Measurements from ENCODE around the gene TMEM52.

Gene TMEM52

GRCh38 chr1:1926886-1927660 is 8.0 kb upstream of the TMEM52 start:
- DNase-seq (ENCODE audit: low read depth in 2 of 2), result no peak

GRCh38 chr1:1926346-1926811 is 7.3 kb upstream of the TMEM52 start:
- no peak for DNase-seq (ENCODE audit: low read depth in 2 of 2)

DNA sequence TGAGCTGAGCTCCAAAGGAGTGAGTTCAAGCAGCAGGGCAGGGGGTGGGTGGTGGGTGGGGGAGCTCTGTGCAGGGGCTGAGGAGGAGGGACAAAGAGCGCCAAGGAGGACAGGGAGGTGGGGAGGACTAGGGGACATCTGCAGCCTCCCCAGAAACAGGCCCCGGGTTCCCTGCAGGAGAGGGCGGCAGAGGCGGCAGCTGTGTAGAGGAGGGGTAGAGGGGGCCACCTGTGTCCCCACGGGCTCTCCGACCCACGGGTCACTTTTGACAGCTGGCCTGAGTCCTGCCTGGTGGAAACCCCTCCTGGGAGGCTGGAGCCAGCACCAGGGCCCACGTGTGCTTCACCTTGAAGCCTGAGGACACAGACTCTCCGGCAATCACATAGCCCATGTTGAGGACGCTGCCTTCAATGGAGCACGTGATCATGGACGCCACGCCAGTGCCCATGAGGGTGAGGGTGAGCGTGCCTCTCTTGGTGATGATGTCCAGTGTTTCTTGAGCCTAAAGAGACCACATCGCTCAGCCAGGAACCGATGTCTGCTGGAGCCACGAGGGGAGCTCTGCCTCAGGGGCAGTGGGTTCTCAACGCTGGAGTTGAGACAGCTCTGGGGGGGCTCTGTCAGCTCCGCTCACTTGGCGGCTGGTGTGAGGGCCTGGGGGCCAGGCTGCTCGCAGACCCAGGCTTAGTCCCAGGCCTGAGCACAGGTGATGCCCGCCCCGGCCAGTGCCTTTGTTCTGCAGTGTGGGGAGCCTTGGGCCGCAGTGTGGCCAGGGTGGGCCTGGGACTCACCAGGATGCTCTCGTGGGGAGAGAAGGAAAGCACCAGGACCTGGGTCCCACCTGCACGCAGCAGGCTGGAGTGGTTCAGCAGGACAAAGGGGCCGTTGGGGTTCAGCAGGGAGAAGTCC is 6.6 kb upstream of the TMEM52 start:
- no peak for DNase-seq (ENCODE audit: low read depth in 2 of 2)

GRCh38 chr1:1924849-1925248 is 5.8 kb upstream of the TMEM52 start:
- no peak for DNase-seq (ENCODE audit: low read depth in 2 of 2)

- no peak for DNase-seq (ENCODE audit: low read depth in 2 of 2)
Observed at GRCh38 chr1:1924386-1924785, 5.3 kb upstream of the TMEM52 start.

- no peak for DNase-seq (ENCODE audit: low read depth in 2 of 2)
Observed at GRCh38 chr1:1922956-1923833, 4.1 kb upstream of the TMEM52 start.

DNA sequence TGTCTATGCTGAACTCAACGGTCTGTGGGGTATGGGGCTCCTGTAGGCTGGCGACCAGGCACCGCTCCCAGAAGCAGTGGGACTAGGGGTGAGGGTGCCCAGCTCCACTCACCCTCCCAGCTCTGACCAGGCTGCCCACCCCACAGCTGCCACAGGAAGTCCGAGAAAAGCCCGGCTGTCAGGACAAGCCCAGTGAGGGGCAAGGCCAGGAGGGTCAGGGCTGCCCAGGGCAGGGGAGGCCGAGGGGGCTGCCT is 3.5 kb upstream of the TMEM52 start:
- DNase-seq (ENCODE audit: low read depth in 2 of 2), result no peak

- no peak for DNase-seq (ENCODE audit: low read depth in 2 of 2)
Observed at GRCh38 chr1:1921901-1922701, 3.0 kb upstream of the TMEM52 start.

DNA sequence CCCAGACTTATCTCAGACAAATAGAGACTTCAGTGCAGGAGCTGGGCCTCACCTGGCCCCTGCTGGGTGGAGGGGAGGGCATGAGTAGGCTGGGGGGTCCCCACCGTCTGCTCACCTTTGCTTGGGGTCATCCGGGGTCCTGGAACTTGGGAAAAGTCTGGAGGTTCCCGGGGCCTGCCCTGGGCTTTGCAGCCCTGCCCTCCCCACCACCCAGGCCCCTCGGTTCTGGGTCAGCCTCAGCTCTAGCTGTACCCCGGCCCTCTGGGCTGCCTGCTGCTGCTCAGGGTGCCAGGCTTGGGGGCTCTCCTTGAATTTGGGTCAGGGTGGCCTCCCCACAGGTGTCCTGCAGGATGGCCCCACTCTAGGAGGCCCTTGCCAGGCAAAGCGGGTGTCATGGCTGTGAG is 2.4 kb upstream of the TMEM52 start:
- no peak for DNase-seq (ENCODE audit: low read depth in 2 of 2)

- no peak for DNase-seq (ENCODE audit: low read depth in 2 of 2)
Observed at GRCh38 chr1:1920608-1921458, 1.8 kb upstream of the TMEM52 start.

DNA sequence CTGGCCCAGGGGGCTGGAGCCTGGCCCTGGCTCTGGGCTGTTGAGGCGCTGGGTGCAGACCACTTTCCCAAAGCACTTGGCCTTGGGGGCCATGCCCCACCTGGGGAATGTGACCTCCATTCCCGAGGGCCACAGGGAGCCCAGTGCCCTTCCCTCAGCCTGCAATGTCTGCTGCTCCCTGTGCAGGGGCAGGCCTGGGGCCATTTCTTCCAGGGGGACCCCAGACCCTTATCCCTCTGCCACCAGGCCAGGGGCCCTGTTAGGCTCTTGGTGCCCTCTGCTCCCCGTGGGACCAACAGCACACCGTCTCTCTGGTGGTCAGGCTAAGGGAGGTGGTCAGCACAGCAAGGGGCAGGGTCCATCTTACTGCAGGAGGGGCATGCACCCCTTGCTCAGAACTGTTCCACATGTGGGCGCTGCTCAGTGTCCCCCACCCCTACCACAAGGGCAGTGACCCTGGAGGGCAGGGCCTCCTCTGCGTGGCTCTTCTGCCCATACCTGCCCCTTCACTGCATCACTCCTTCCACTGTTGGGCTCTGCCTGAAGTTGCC is 1.1 kb upstream of the TMEM52 start:
- DNase-seq (ENCODE audit: low read depth in 2 of 2), result no peak

- peak; percentile 97 to 98 for DNase-seq (ENCODE audit: low read depth in 2 of 2)
Observed at GRCh38 chr1:1919304-1920056, 401 bp upstream of the TMEM52 start.

- no peak for DNase-seq (ENCODE audit: low read depth in 2 of 2)
Observed at GRCh38 chr1:1917995-1918900, 831 bp downstream of the TMEM52 start.

DNA sequence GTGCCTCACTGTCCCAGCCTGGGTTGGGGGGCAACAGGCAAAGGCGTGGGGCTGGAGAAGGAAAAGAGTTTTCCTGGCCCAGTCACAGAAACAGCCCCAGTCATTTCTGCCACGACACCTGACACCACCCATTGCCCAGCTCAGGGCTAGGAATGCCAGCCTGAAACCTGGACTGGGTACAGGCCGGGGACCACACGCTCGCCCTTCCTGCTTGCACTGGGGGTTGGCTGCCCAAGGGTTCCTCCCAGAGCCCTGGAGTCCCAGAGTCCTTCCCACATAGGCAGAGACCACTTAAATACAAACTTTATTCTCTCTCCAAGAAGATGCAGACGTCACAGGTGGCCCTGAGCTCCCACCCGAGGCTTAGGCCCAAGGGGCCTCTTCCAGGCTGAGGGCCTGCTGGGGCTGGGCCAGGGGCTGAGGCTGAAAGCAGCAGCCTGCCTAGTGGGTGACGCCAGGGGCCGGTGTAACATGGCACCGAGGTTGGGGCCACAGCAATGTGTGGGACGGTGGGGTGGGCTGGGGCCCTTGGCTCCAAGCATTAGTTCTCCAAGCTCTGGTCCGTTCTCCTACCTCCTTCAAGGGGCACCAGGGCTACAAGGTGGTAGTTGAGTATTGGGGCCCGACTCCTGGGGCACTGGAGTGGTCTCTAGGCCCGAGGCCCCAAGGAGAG is 1.6 kb downstream of the TMEM52 start:
- DNase-seq (ENCODE audit: low read depth in 2 of 2), result no peak

DNA sequence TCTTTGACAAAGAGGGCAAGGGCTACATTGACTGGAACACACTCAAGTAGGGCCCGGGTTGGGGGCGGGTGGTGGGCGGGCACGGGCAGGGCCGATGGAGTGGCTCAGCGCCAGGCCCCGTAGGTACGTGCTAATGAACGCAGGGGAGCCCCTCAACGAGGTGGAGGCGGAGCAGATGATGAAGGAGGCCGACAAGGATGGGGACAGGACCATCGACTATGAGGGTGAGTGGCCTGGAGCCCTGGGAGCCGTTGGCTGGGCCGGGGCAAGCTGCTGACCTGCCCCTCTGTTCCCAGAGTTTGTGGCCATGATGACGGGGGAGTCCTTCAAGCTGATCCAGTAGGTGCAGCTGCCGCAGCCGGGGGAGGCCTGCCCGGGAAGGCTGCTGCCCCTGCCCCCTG is 2.2 kb downstream of the TMEM52 start:
- DNase-seq (ENCODE audit: low read depth in 2 of 2), result no peak

DNA sequence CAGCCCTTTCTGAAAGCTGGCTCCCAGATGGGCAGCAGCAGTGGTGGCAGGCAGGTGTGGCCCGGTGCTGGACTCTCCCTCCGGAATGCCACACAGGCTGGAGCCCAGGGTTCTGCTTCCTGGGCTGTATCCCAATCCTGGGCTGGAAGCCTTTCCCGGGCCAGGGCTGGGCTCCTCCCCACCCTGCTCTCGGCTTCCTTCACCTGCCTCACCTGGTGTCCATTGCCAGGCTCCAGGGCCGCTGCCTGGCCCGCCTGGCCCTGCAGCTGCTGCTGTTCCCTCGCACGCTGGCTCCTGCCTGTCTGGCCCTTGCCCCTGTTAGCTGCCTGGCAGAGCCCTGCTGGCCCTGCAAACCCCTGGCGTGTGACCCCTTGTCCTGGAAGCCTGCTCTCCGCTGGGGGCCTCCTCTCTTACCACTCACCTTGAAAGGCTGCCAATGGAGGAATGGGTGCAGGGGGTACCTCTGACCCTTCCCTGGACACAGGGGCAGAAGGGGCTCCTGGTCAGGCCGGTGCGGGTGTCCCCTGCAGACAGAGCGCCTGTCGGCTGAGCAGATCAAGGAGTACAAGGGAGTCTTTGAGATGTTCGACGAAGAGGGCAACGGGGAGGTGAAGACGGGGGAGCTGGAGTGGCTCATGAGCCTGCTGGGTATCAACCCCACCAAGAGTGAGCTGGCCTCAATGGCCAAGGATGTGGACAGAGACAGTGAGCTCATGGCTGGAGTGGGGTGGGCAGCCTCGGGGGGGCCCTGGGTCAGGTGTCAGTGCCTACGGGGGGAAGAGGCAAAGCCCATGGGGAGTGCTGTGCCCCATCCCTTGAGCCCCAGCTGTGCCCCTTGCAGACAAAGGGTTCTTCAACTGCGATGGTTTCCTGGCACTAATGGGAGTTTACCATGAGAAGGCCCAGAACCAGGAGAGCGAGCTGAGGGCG is 2.9 kb downstream of the TMEM52 start:
- no peak for DNase-seq (ENCODE audit: low read depth in 2 of 2)
